Left kidney (tissue), 8 donors: ENCODE results near the gene ZFYVE1. TPM values are rescaled to one million over a fixed set of nuclear protein-coding genes. Genes with fewer than 3 reads are reported as not detected.
"Not testable (repeated sequence)": the region's sequence is repeated elsewhere in the genome, so short reads cannot be mapped to it uniquely, and the experiment has no call there.

Experiments
- DNase-seq: peaks from one replicate; pipeline ENCODE4 v3.0.0-alpha.2; 2013
- long read RNA-seq, 8 donors: transcript quantifications; one replicate each; lab custom pipeline, GENCODE V29; 2026
- polyA plus RNA-seq: library from polyadenylated mRNA; unstranded; fragments of 120-200 nt; gene quantifications from one replicate; pipeline ENCODE4 v1.2.1, GENCODE V29; 2013; ENCODE audit not compliant: insufficient read length

ZFYVE1 gene, protein sequence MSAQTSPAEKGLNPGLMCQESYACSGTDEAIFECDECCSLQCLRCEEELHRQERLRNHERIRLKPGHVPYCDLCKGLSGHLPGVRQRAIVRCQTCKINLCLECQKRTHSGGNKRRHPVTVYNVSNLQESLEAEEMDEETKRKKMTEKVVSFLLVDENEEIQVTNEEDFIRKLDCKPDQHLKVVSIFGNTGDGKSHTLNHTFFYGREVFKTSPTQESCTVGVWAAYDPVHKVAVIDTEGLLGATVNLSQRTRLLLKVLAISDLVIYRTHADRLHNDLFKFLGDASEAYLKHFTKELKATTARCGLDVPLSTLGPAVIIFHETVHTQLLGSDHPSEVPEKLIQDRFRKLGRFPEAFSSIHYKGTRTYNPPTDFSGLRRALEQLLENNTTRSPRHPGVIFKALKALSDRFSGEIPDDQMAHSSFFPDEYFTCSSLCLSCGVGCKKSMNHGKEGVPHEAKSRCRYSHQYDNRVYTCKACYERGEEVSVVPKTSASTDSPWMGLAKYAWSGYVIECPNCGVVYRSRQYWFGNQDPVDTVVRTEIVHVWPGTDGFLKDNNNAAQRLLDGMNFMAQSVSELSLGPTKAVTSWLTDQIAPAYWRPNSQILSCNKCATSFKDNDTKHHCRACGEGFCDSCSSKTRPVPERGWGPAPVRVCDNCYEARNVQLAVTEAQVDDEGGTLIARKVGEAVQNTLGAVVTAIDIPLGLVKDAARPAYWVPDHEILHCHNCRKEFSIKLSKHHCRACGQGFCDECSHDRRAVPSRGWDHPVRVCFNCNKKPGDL
- polyA plus RNA-seq: 20.0 TPM
- long read RNA-seq, donor 1, full-length matches to known transcripts: 3 of 322 reads
- long read RNA-seq, donor 1, partial matches to known transcripts: 299 of 322 reads
- long read RNA-seq, donor 1, other reads (novel, unspliced or antisense): 20 of 322 reads
- long read RNA-seq, donor 2, full-length matches to known transcripts: 4 of 18 reads
- long read RNA-seq, donor 2, partial matches to known transcripts: 14 of 18 reads
- long read RNA-seq, donor 2, other reads (novel, unspliced or antisense): 0 of 18 reads
- long read RNA-seq, donor 3, full-length matches to known transcripts: 3 of 3 reads
- long read RNA-seq, donor 3, partial matches to known transcripts: 0 of 3 reads
- long read RNA-seq, donor 3, other reads (novel, unspliced or antisense): 0 of 3 reads
- long read RNA-seq, donor 4: 0 reads
- long read RNA-seq, donor 5, full-length matches to known transcripts: 7 of 7 reads
- long read RNA-seq, donor 5, partial matches to known transcripts: 0 of 7 reads
- long read RNA-seq, donor 5, other reads (novel, unspliced or antisense): 0 of 7 reads
- long read RNA-seq, donor 6, full-length matches to known transcripts: 3 of 3 reads
- long read RNA-seq, donor 6, partial matches to known transcripts: 0 of 3 reads
- long read RNA-seq, donor 6, other reads (novel, unspliced or antisense): 0 of 3 reads
- long read RNA-seq, donor 7, full-length matches to known transcripts: 4 of 9 reads
- long read RNA-seq, donor 7, partial matches to known transcripts: 5 of 9 reads
- long read RNA-seq, donor 7, other reads (novel, unspliced or antisense): 0 of 9 reads
- long read RNA-seq, donor 8, full-length matches to known transcripts: 1 of 1 reads
- long read RNA-seq, donor 8, partial matches to known transcripts: 0 of 1 reads
- long read RNA-seq, donor 8, other reads (novel, unspliced or antisense): 0 of 1 reads

DNA sequence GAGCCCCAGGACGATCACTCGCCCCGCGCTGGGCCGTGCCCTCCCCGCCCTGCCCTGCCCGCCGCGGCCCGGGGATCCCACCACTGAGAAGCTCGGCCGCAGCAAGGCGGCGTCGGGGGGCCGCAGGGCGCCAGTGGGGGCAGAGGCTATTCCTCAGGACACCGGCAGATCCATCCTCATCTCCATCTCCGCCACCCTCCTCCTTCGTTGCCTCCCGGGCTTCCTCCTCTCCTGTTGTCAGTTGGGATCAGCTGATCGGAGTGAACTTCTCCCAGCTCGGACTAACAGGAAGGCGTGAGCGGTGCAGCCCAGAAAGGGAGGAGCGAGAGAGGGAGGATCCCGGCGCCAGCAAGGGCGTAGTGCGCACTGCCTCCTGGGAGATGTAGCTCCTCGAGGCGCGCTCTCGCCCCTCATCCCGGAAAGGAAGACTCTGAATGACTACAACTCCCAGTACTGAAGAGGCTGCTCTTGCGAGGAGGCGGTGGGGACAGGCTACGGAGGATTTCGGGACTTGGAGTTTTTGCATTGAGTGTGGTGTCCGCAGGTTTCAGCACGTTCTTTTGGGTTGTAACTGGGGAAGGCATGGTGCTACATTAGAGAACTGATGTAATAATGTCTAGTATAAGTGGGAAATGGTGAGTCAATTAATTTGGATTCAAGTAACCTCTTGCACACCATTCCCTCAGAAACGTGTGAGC lies at the start of gene ZFYVE1:
ZFYVE1 (minus strand) TSS at position 262 of the 698 bp plus-strand sequence. CDS start 2,598 bp downstream, outside the sequence.
- peak; percentile 96 for DNase-seq

DNA sequence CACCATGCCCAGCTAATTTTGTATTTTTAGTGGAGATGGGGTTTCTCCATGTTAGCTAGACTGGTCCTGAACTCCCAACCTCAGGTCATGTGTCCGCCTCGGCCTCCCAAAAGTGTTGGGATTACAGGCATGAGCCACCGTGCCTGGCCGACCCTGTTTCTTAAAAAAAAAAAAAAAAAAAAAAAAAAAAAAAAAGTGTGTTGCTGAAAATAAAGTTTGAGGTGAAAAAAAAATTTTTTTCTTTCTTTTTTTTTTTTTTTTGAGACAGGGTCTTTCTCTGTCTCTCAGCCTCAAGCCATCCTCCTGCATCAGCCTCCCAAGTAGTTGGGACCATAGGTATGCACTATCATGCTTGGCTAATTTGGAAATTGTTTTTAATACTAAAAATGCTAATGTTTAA lies 42.7 kb upstream of the ZFYVE1 start:
- no peak for DNase-seq

DNA sequence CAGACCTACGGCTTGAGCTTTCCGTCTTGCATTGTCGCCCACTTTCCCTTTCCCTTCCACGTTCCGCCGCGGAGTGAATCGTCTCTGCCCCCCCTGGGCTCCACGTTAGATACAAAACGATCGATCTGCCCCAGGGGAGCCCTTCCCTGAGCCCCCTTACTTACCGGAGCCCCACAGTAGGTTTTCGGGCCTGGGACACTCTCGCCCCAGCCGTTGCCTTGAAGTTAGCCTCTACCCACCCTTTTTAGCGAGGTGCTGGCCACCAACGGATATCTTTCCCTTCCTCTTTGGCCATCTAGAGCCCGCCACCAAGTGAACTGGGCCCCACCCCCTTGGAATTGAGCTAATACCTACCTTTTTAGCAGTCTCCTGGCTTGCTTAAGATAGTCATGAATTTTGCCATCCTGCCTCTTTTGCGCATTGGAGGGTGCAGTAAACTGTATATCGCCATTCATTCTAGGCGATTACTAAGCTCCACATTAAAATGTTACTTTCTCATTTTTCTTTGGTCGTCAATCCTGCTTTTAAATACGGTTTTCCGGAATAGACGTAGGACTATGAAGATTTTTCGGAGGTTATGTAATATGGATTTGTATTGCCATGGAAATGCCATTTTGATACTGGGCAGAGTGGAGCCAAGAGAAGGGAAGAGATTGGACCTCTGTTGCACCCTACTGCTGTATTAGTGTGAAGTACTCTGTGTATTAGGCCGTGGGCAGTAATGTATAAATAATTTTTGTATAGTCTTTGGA lies 32.2 kb upstream of the ZFYVE1 start:
- DNase-seq: peak; percentile 28

DNA sequence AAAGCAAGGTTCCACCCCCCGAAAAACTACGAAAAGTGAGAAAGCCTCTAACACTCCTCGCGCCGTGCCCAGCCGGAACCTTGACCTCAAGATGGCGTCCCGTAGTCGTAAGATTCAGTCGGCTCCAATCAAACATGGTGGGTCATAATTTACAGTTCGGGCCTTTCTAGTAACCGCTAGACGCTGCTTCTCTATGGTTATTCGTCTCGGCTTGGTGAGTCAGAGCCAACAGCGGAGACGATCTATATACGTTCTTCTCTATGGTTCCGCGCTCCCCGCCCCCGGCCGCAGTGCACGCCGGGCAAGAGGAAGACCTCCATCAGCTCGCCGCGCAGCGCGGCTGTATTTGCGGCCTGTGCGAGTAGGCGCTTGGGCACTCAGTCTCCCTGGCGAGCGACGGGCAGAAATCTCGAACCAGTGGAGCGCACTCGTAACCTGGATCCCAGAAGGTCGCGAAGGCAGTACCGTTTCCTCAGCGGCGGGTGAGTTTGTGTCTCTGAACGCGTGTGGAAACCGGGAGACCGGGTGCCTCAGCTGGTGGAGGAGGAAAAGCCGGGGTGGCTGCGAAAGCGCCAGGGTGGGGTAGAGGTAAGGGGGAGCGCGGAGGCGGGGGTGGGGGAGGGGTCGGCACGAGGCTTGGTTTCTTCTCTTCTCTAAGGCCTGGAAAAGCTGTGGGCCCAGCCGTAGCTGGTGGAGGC lies 31.5 kb upstream of the ZFYVE1 start, which contains the start of gene RBM25:
RBM25 (plus strand) TSS at position 311 of the 698 bp plus-strand sequence. CDS start 13,108 bp downstream, outside the sequence.
- peak; percentile 98 for DNase-seq

DNA sequence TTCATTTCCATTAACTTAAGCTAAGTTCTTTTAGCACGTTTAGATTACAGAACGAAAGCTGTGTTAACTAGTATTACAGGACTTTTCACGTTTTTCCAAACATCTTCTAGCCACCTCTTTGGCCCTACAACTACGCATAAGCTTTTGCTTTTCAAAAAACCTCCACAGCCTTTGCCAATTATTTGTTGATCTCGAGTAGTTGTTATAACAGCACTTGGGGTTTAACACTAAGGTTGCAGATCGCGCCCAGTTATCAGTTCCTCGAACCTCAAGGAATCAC lies 31.0 kb upstream of the ZFYVE1 start:
- no peak for DNase-seq

DNA sequence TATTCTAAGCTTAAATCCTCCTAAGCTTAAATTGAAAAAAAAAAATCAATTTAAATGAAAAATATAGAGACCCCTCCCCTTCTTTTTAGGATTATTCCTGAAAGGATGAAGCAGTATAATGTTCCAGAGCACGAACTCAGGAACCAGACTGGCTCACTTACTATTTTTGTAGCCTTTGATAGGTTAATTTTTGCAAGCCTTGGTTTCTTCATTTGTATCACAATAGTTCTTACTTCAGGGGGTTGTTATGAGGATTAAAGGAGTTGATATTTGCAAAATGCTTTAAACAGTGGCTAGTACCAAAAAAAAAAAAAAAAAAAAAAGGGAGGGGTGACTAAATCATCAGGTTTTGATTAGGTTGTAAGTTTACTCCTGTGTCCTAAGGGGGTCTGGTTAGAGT lies 28.3 kb upstream of the ZFYVE1 start:
- DNase-seq: no peak

DNA sequence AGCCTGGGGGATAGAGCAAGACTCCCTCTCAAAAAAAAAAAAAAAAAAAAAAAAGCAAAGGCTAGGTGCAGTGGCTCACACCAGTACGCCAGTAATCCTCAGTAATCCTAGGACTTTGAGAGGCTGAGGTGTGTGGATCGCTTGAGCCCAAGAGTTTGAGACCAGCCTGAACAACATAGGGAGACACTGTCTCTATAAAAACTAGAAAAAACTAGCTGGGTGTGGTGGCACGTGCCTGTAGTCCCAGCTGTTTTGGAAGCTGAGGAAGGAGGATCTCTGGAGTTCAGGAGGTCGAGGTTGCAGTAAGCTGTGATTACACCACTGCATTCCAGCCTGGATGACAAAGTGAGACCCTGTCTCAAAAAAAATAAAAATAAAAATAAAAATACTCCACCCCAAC lies 22.5 kb upstream of the ZFYVE1 start:
- no peak for DNase-seq

DNA sequence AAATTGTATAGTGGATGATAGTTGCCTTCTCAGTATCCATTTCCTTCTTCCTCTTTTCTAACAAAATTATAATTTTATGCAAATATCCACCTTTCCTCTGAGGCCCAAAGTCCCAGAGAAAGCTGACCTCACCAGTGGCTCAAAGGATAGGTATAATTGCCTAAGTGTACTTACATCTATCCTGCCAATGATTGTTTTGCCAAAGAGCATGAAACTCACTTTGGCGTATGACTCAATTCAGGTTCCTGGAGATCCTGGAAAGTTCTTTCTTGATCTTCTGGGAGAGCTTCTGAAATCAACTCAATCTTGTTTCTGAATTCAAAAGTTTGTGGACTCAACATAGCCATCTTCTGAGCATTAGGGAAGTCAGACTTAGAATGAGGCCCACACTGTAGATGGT lies 20.9 kb upstream of the ZFYVE1 start:
- DNase-seq: no peak

DNA sequence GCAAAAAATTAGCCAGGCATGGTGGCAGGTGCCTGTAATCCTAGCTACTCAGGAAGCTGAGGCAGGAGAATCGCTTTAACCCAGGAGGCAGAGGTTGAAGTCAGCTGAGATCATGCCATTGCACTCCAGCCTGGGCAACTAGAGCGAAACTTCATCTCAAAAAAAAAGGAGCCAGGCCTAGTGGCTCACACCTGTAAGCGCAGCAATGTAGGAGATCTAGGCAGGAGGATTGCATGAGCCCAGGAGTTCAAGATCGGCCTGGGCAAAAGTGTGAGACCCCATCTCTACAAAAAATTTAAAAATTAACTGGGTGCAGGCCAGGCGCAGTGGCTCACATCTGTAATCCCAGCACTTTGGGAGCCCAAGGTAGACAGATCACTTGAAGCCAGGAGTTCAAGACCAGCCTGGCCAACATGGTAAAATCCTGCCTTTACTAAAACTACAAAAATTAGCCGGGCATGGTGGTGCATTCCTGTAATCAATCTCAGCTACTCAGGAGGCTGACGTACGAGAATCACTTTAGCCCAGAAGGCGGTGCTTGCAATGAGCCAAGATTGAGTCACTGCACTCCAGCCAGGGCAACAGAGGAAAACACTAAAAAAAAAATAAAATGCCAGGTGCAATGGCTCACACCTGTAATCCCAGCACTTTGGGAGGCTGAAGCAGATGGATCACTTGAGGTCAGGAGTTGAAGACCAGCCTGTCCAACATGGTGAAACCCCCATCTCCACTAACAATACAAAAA lies 10.0 kb upstream of the ZFYVE1 start:
- DNase-seq: not testable (repeated sequence)

DNA sequence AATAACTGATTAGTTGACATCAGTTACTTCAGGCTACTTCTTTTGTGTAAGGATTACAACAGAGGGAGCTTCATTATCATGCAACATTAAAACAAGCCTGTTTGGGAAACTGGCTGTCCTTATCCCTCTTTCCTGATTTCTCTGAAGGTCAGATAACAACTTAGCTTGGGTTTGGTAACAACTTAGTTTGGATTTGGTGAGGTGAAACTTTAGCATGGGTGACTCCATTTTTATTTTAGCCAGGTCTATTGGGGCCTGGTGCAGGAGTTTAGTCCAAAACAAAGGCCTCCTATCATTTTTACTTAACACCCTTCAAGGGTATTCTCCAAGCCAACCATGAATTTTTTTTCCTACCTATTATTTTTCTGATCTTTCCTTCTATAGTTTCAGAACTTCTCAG lies 1.1 kb upstream of the ZFYVE1 start:
- no peak for DNase-seq

DNA sequence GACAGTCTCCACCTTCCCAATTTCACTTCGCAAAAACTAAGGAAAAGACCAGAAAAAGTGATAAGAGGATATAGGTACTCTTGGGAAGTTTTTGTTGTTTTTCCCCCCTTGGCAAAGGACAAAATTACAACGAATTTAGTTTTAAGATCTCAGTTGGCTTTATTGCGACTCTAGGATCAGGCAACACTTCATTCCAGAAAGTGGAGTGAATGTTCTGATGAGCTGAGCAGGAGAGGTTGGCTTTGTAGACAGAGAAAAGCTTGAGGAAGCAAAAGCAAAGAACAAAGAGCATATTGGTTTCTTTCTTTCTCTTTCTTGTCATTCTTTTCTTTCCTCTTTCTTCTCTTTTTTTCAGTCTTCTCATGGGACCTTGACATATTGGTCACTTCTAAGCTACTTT lies 640 bp upstream of the ZFYVE1 start:
- no peak for DNase-seq

DNA sequence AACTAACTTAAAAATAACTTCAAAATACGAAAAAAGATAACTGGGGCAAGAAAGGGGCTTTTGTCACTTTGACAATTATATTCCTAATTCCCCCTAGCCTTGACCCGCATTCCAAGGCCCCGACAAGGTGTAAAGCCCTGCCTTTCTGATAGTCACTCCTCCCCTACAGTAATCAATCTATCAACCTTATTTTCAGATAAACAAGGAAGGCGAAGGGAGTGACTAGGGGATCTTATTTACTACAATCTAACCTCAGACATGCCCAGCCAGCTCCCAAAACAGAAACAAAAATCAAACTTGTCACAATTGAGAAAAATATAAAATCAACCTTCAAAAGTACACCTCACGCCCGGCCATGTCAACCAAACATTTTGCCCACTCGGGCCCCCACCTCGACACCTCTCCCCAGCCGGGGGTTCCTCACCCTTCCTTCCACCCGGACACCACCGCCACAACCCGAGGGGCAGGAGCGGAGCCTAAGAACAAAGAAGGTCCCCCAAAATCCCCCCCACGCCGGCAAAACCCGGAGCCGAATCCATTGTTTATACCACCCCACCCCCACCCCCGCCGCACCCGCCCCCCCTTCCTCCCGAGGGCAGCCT lies 562 bp downstream of the ZFYVE1 start:
- DNase-seq: no peak

DNA sequence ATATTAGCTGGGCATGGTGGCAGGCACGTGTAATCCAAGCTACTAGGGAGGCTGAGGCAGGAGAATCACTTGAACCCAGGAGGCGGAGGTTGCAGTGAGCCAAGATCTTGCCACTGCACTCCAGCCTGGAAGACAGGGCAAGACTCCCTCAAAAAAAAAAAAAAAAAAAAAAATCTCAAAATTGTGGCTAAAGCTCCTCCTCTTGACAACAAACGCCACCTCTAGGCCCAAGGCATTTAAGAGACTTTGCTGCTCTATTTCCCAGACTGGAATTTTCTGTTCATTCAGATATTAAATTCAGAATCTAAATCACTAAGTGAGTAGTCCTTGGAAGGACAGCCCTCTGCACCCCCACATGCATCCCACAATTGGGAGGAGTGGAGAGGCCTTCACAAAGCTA lies 1.4 kb downstream of the ZFYVE1 start:
- DNase-seq: no peak

DNA sequence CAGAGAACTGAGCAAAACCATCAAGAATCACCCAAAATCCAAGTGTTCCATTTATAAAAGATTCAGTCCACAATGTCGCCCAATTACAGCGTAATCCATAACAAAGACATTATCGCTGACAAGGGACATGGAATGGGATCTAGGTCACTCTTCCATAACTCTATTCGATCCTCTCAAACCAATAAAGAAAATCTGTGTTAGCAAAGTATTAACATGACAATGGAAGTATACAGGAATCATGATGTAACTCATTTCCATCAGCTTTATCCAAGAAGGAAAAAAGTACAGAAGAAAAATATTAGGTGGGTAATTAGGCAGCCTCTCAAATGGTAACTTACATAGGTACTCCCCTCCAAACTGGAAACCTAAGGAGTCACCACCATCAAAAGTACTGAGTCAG lies 4.9 kb downstream of the ZFYVE1 start:
- DNase-seq: no peak

DNA sequence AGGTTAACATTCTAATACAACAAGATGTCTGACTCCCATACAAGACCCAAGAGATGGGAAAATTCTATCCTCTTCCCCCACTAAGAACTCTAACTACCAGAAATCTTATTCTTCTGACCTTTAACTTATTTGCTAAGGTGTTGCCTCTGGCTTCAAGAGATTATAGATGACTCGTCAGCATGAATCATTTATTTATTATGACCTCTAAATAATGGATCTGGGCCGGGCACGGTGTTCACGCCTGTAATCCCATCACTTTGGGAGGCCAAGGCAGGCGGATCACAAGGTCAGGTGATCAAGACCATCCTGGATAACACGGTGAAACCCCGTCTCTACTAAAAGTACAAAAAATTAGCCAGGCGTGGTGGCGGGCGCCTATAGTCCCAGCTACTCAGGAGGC lies 10.9 kb downstream of the ZFYVE1 start:
- DNase-seq: not testable (repeated sequence)

DNA sequence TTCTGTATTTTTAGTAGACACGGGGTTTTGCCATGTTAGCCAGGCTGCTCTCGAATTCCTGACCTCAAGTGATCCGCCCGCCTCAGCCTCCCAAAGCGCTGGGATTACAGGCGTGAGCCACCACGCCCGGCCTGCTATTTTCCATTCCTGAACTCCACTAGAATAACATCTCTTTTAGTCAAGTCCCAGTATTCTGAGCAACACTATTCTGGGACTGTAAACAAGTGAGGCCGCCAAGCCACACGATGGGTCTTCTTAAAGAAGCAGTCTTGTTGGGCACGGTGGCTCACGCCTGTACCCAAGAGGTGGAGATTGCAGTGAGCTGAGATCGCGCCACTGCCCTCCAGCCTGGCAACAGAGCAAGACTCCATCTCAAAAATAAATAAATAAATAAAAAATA lies 11.4 kb downstream of the ZFYVE1 start:
- DNase-seq: not testable (repeated sequence)

DNA sequence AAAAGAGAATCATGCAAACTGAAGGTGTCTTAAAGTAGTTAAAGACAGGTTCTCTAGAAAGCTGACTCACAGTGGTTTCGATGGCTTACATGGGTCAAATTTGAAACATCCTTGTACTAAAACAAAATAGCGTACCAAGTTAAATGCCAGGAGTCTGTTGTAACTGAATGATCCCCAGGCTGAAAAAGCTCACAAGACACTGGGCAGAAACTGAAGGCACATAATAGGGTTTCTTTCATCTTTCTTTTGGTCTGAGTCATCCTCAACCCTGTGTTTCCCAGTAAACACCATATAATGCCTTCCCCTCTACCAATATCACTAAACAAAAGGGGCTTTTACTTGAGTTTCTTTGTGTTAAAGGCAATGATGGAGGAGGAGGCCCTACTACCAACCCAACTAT lies 12.8 kb downstream of the ZFYVE1 start:
- no peak for DNase-seq

DNA sequence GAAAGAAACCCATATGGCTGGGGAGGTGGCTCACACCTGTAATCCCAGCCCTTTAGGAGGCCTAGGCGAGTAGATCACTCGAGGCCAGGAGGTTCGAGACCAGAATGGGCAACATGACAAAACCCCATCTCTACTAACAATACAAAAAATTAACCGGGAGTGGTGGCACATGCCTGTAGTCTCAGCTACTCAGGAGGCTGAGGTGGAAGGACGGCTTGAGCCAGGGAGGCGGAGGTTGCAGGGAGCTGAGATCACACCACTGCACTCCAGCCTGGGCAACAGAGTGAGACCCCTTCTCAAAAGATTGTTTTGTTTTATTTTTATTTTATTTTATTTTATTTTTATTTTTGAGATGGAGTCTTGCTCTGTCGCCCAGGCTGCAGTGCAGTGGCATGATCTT lies 15.7 kb downstream of the ZFYVE1 start:
- not testable (repeated sequence) for DNase-seq
